B cell (primary cell): ENCODE measurements around the gene RHBDL1. TPM values are rescaled to one million over a fixed set of nuclear protein-coding genes. Genes with fewer than 3 reads are reported as not detected.

ENCODE experiments used
- ATAC-seq: fragments of 200-7000 bp; cut with Tn5 transposase; one replicate; pipeline ENCODE4 v1.10.0; 2021; ENCODE audit warnings: low read depth, mild to moderate bottlenecking, moderate number of reproducible peaks, moderate library complexity
- CTCF ChIA-PET: fragments of 350-600 bp; sonication (Branson Sonifier 250); formaldehyde crosslinking; loops from one replicate; lab custom pipeline; 2021; ENCODE audit warnings: antibody characterized with exemption, inconsistent platforms; lab: Charles Lee
- POLR2A ChIA-PET: fragments of 350-600 bp; sonication (Branson Sonifier 250); formaldehyde crosslinking; loops from one replicate; lab custom pipeline; 2021; ENCODE audit warnings: antibody characterized with exemption; lab: Charles Lee
- DNase-seq: peaks from one replicate; pipeline ENCODE4 v3.0.0; 2013
- H2AFZ ChIP-seq: 2 replicates; pipeline ENCODE4 v1.6.1; 2012; ENCODE audit warnings: mild to moderate bottlenecking, low read depth, low read length; ENCODE audit not compliant: insufficient read depth, poor library complexity, severe bottlenecking
- H3K27ac ChIP-seq, 2 donors: 1 replicate in 1 of 2; 2 replicates in 1 of 2; pipeline ENCODE4 v1.5.1; 2012 to 2013; ENCODE audit warnings: low read length in 2 of 2, mild to moderate bottlenecking in 2 of 2, moderate library complexity in 1 of 2
- H3K27me3 ChIP-seq, 4 experiments: fragments of 200-600 bp in 1 of 4; sonication (generic) in 1 of 4; replicated peaks in 1 of 4; 1 replicate in 2 of 4; 2 replicates in 2 of 4; pipeline versions ENCODE4 v1.6.1 to v1.7.0; 2013 to 2016; ENCODE audit warnings: low read length in 3 of 4, mild to moderate bottlenecking in 2 of 4, mixed read lengths in 1 of 4, moderate library complexity in 1 of 4; ENCODE audit not compliant: insufficient read depth in 4 of 4, control insufficient read depth in 3 of 4; ENCODE audit errors: control extremely low read depth in 1 of 4
- H3K36me3 ChIP-seq, 2 experiments: replicated peaks in 1 of 2; 1 replicate in 1 of 2; 2 replicates in 1 of 2; pipeline versions ENCODE4 v1.6.1 to v1.7.1; 2013; ENCODE audit warnings: low read length in 1 of 2; ENCODE audit not compliant: insufficient read depth in 2 of 2, control insufficient read depth in 1 of 2; ENCODE audit errors: control extremely low read depth in 1 of 2, extremely low read depth in 1 of 2
- H3K4me1 ChIP-seq, 2 donors: fragments of 200-600 bp in 1 of 2; sonication (generic) in 1 of 2; 1 replicate in 1 of 2; 2 replicates in 1 of 2; pipeline versions ENCODE4 v1.5.1 to v1.6.1; 2013 to 2017; ENCODE audit warnings: low read length in 2 of 2; ENCODE audit not compliant: control insufficient read depth in 2 of 2, insufficient read depth in 2 of 2
- H3K4me2 ChIP-seq: replicated peaks from 2 replicates; pipeline ENCODE3; 2012; ENCODE audit warnings: mild to moderate bottlenecking, low read depth, low read length; ENCODE audit not compliant: poor library complexity, severe bottlenecking
- H3K4me3 ChIP-seq, 5 experiments: fragments of 200-600 bp in 1 of 5; sonication (generic) in 1 of 5; 1 replicate in 3 of 5; 2 replicates in 2 of 5; pipeline versions ENCODE4 v1.5.1 to v1.7.0; 2011 to 2016; ENCODE audit warnings: low read length in 4 of 5, mild to moderate bottlenecking in 4 of 5, low read depth in 2 of 5, control low read depth in 1 of 5, moderate library complexity in 1 of 5; ENCODE audit not compliant: insufficient read depth in 1 of 5; ENCODE audit errors: control extremely low read depth in 1 of 5, extremely low read depth in 1 of 5
- H3K79me2 ChIP-seq: fragments of 200-600 bp; sonication (generic); one replicate; pipeline ENCODE4 v1.6.0; 2016; ENCODE audit warnings: low read length; ENCODE audit not compliant: control insufficient read depth, insufficient read depth
- H3K9ac ChIP-seq: fragments of 200-600 bp; sonication (generic); 2 replicates; pipeline ENCODE4 v1.6.1; 2017; ENCODE audit warnings: mild to moderate bottlenecking, low read length, moderate library complexity
- H3K9me3 ChIP-seq, 3 donors: one replicate each; pipeline versions ENCODE4 v1.6.1 to v1.7.1; 2013; ENCODE audit warnings: low read length in 2 of 3; ENCODE audit not compliant: control insufficient read depth in 2 of 3, insufficient read depth in 1 of 3; ENCODE audit errors: control extremely low read depth in 1 of 3
- H4K20me1 ChIP-seq: 2 replicates; pipeline ENCODE4 v1.6.0; 2012; ENCODE audit warnings: mild to moderate bottlenecking, low read length; ENCODE audit not compliant: insufficient read depth, control insufficient read depth, poor library complexity, severe bottlenecking
- H3K27ac Mint-ChIP-seq: one replicate; pipeline ENCODE4 v1.8.0; 2021; ENCODE audit warnings: mixed read lengths
- H3K27me3 Mint-ChIP-seq: one replicate; pipeline ENCODE4 v1.8.0; 2021; ENCODE audit warnings: mixed read lengths
- H3K4me1 Mint-ChIP-seq: one replicate; pipeline ENCODE4 v1.8.0; 2021; ENCODE audit warnings: mixed read lengths
- H3K4me3 Mint-ChIP-seq: one replicate; pipeline ENCODE4 v1.8.0; 2021; ENCODE audit warnings: mixed read lengths
- H3K9me3 Mint-ChIP-seq: one replicate; pipeline ENCODE4 v1.8.0; 2022; ENCODE audit warnings: mixed read lengths; ENCODE audit not compliant: insufficient read depth
- CTCF ChIP-seq: fragments of 200-600 bp; IDR thresholded peaks from one replicate; pipeline ENCODE4 v1.8.0; 2022; ENCODE audit warnings: antibody characterized with exemption, mild to moderate bottlenecking
- EZH2 ChIP-seq: IDR thresholded peaks from 2 replicates; pipeline ENCODE4 v1.6.1; 2012; ENCODE audit warnings: borderline replicate concordance, low read depth, mild to moderate bottlenecking, moderate library complexity, low read length; ENCODE audit not compliant: insufficient read depth, poor library complexity, severe bottlenecking
- WGBS: methylation state at CpG from one replicate; pipeline ENCODE4 v1.1.5; 2013; ENCODE audit warnings: missing lambda C conversion rate; ENCODE audit not compliant: insufficient coverage; 5-methylcytosine and 5-hydroxymethylcytosine counted together
- intact Hi-C: fragments of 100-400 bp; cut with micrococcal nuclease; formaldehyde crosslinking; loops from one replicate; pipeline ENCODE4 v1.10.0; 2022
- polyA plus RNA-seq: library from polyadenylated mRNA; depleted of rRNA; stranded (reverse); fragments of >200 nt; gene quantifications from 2 replicates; pipeline ENCODE4 v1.2.3, GENCODE V29; 2012
- total RNA-seq, 2 donors: library from RNA; stranded (reverse); fragments of 120-200 nt in 1 of 2; gene quantifications; 1 replicate in 1 of 2; 2 replicates in 1 of 2; pipeline versions ENCODE4 v1.2.3 to v1.2.4, GENCODE V29; 2013 to 2022

Gene RHBDL1
- total and polyA plus RNA-seq, 2 donors (not counting 1 experiment from before 2014, with no cell fraction given), result 0.76 to 1.6 TPM

DNA sequence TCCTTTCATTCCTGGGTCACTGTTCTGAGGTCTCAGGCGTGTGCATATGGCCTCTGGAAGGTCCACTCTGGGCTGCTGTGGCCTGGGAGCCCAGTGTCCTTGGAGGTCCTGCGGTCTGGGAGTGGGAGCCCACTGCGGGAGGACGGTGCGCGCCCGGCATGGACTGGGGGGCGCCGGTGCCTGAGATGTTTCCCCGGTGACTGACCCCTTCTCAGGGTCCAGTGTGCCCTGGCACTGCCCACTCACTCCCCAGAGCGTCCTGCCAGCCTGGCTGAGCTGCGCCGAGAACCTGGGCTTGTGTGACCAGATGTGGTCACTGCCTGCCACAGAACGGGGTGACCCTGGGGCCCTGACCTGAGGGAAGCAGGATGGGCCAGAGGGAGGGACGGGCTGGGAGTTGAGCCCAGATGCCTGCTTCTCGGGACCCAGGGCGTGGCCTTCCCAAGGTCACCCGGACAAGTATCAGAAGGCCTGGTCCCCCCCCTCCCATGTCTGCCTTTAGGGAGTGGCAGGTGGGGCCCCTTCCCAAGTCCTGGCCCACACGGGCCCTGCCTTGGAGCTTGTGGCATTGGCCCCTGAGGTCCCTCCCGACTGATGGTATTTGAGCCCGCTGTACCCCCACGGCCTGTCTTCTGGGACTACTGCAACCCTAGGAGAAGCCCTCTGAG, 1.1 kb upstream of the RHBDL1 start:
- ChIA-PET CTCF (no interaction called here), POLR2A (no interaction called here)

More for the DNA sequence above, 1.1 kb upstream of the RHBDL1 start:
- H3K27ac Mint-ChIP-seq, result no peak overlapping the region
- H3K4me1 ChIP-seq, result peaks cover 10 to 31% of the 10 kb centered on the region in 2 donors
- H3K36me3 ChIP-seq, result peaks cover 0 to 31% of the 10 kb centered on the region in 2 experiments
- peaks cover 6% of the 10 kb centered on the region for H3K27me3 Mint-ChIP-seq
- H3K79me2 ChIP-seq, result no peaks in the 10 kb centered on the region
- H4K20me1 ChIP-seq, result peaks cover 22% of the 10 kb centered on the region
- H3K9ac ChIP-seq, result no peak overlapping the region
- H2AFZ ChIP-seq, result no peak overlapping the region
- TF ChIP-seq EZH2 (no peak), CTCF (no peak)
- peaks cover 0 to 7% (median 0%) of the 10 kb centered on the region in 3 donors for H3K9me3 ChIP-seq
- H3K9me3 Mint-ChIP-seq, result no peaks in the 10 kb centered on the region
- DNase-seq (no peak), ATAC-seq (no peak)
- no peak overlapping the region for H3K27ac ChIP-seq
- no peak overlapping the region for H3K4me3 Mint-ChIP-seq
- WGBS, result 95% methylated on average over 20 of the region's 22 CpGs
- peaks cover 0 to 25% (median 11%) of the 10 kb centered on the region in 4 experiments for H3K27me3 ChIP-seq
- H3K4me2 ChIP-seq, result no peak overlapping the region
- intact Hi-C loops, result no loop called here
- H3K4me3 ChIP-seq, result no peak overlapping the region
- peaks cover 20% of the 10 kb centered on the region for H3K4me1 Mint-ChIP-seq
